ENCODE data around the gene SLC35G3. TPM values are rescaled to one million over a fixed set of nuclear protein-coding genes. Genes with fewer than 3 reads are reported as not detected.
"Not testable (repeated sequence)": the region's sequence is repeated elsewhere in the genome, so short reads cannot be mapped to it uniquely, and the experiment has no call there.

Gene SLC35G3
- not detected in 2 replicates for total RNA-seq (2014; rRNA removed; shearing (Covaris generic))

GRCh38 chr17:35194001-35194400 is at the start of gene SLC35G3:
Gene SLC35G3 (minus strand): TSS chr17:35194393. CDS start chr17:35194307, 86 bp downstream.
- DNase-seq (ENCODE audit: low read depth), result not testable (repeated sequence)

- peak; percentile 90 for DNase-seq (ENCODE audit: low read depth)
Observed at GRCh38 chr17:35243561-35244340, 49.6 kb upstream of the SLC35G3 start.

- peak; percentile 87 for DNase-seq (ENCODE audit: low read depth)
Observed at GRCh38 chr17:35242805-35243560, 48.8 kb upstream of the SLC35G3 start, which contains the start of gene SLFN5. Gene SLFN5 (plus strand): TSS chr17:35243072. CDS start chr17:35258691, 15,619 bp downstream.

- peak; percentile 86 for DNase-seq (ENCODE audit: low read depth)
Observed at GRCh38 chr17:35242158-35242804, 48.1 kb upstream of the SLC35G3 start.

GRCh38 chr17:35241520-35241919 is 47.3 kb upstream of the SLC35G3 start:
- DNase-seq (ENCODE audit: low read depth), result no peak

GRCh38 chr17:35240861-35241260 is 46.7 kb upstream of the SLC35G3 start:
- no peak for DNase-seq (ENCODE audit: low read depth)

- no peak for DNase-seq (ENCODE audit: low read depth)
Observed at GRCh38 chr17:35239823-35240222, 45.6 kb upstream of the SLC35G3 start.

- DNase-seq (ENCODE audit: low read depth), result peak; percentile 68
Observed at GRCh38 chr17:35238821-35239220, 44.6 kb upstream of the SLC35G3 start.

- peak; percentile 27 for DNase-seq (ENCODE audit: low read depth)
Observed at GRCh38 chr17:35236821-35237220, 42.6 kb upstream of the SLC35G3 start.

- DNase-seq (ENCODE audit: low read depth), result no peak
Observed at GRCh38 chr17:35235917-35236316, 41.7 kb upstream of the SLC35G3 start.

GRCh38 chr17:35235289-35235688 is 41.1 kb upstream of the SLC35G3 start:
- DNase-seq (ENCODE audit: low read depth), result no peak

- DNase-seq (ENCODE audit: low read depth), result not testable (repeated sequence)
Observed at GRCh38 chr17:35234315-35234714, 40.1 kb upstream of the SLC35G3 start.

- DNase-seq (ENCODE audit: low read depth), result no peak
Observed at GRCh38 chr17:35229638-35230037, 35.4 kb upstream of the SLC35G3 start.

GRCh38 chr17:35227546-35227945 is 33.4 kb upstream of the SLC35G3 start:
- DNase-seq (ENCODE audit: low read depth), result no peak

- DNase-seq (ENCODE audit: low read depth), result no peak
Observed at GRCh38 chr17:35224436-35224835, 30.2 kb upstream of the SLC35G3 start.

- no peak for DNase-seq (ENCODE audit: low read depth)
Observed at GRCh38 chr17:35222452-35222851, 28.3 kb upstream of the SLC35G3 start.

GRCh38 chr17:35218915-35219314 is 24.7 kb upstream of the SLC35G3 start:
- DNase-seq (ENCODE audit: low read depth), result no peak

GRCh38 chr17:35217107-35217506 is 22.9 kb upstream of the SLC35G3 start:
- DNase-seq (ENCODE audit: low read depth), result no peak

GRCh38 chr17:35214631-35215273 is 20.6 kb upstream of the SLC35G3 start:
- no peak for DNase-seq (ENCODE audit: low read depth)

GRCh38 chr17:35214192-35214591 is 20.0 kb upstream of the SLC35G3 start:
- DNase-seq (ENCODE audit: low read depth), result peak; percentile 22

GRCh38 chr17:35213412-35213940 is 19.3 kb upstream of the SLC35G3 start:
- no peak for DNase-seq (ENCODE audit: low read depth)
